SK-N-MC (cell line): ENCODE data around the gene ATP1A3.

ENCODE experiments used
- EZH2 ChIP-seq: fragments of 200-600 bp; sonication (generic); IDR thresholded peaks from one replicate; pipeline ENCODE4 v1.6.1; 2017; ENCODE audit warnings: antibody characterized with exemption
- POLR2AphosphoS5 ChIP-seq: IDR thresholded peaks from 2 replicates; pipeline ENCODE4 v1.6.1; 2012; ENCODE audit warnings: mild to moderate bottlenecking, low read depth, low read length, borderline replicate concordance

DNA sequence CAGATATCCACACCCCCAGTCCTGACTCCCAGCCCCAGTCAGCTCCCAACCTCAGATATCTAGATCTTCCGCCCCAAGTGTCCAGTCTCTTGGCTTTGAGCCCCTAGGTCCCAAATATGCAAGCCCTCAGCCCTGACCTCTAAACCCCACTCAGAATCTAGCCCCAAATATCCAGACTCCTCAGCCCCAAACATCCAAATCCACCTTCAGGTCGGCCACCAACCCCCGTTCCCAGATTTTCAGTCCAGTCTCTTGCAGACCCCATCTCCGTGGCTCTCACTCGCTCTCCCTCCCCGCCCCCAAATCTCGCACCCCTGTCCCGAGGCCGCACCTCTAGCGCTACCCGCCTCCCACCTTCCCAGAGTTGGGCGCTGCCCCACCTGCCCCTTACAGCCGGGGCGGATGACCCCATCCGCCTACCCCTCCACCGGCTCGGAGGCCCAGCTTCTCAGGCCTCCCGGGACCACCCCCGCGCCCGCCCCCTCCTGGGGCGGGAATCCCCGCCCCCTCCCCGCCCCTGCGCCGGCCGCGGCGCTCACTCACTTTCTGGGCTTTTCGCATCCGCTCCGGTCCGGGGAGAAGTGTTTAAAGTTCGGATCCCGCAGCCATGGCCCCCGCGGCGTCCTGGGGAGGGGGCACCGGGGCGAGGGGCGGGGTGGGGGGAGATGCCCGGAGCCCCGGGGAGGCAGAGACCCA is 66.4 kb downstream of the ATP1A3 start:
- TF ChIP-seq POLR2AphosphoS5 = no peak
- no peak for TF ChIP-seq EZH2
